Neural cell (in vitro differentiated cells): ENCODE measurements around the gene UHRF2.

ENCODE experiments used
- CTCF ChIP-seq: fragments of 450-650 bp; IDR thresholded peaks from 2 replicates; pipeline ENCODE4 v1.5.1; 2014; ENCODE audit warnings: antibody characterized with exemption, mild to moderate bottlenecking, moderate library complexity; ENCODE audit not compliant: poor library complexity, severe bottlenecking
- EP300 ChIP-seq: fragments of 450-650 bp; conservative IDR thresholded peaks from 2 replicates; pipeline ENCODE4 v1.6.1; 2014; ENCODE audit warnings: antibody characterized with exemption, mild to moderate bottlenecking, moderate library complexity; ENCODE audit not compliant: poor library complexity, severe bottlenecking
- EZH2 ChIP-seq: fragments of 200-600, 300-800 bp; shearing (Covaris generic), sonication (generic); IDR thresholded peaks from 2 replicates; pipeline ENCODE4 v1.6.1; 2014; ENCODE audit warnings: antibody characterized with exemption, low read length, borderline replicate concordance, mild to moderate bottlenecking; ENCODE audit not compliant: insufficient read depth, poor library complexity, severe bottlenecking
- RAD21 ChIP-seq: fragments of 450-650 bp; conservative IDR thresholded peaks from 2 replicates; pipeline ENCODE4 v1.6.1; 2014; ENCODE audit warnings: antibody characterized with exemption, mild to moderate bottlenecking, moderate library complexity
- SMC3 ChIP-seq: fragments of 450-650 bp; conservative IDR thresholded peaks from 2 replicates; pipeline ENCODE4 v1.6.1; 2014; ENCODE audit warnings: antibody characterized with exemption, mild to moderate bottlenecking, moderate library complexity; ENCODE audit not compliant: poor library complexity

- TF ChIP-seq CTCF = no peak
- TF ChIP-seq RAD21 = no peak
- no peak for TF ChIP-seq EP300
- TF ChIP-seq EZH2 = no peak
- no peak for TF ChIP-seq SMC3
Measured at GRCh38 chr9:6408320-6408719, 4.7 kb upstream of the UHRF2 start.
